Activated T-cell treated with anti-CD3 and anti-CD28 coated beads for 4 hours (primary cell): ENCODE results near the gene CAMK4.
A peak's percentile ranks its signal among the peaks of the same experiment; 100 is the strongest.
"Not testable (repeated sequence)": the region's sequence is repeated elsewhere in the genome, so short reads cannot be mapped to it uniquely, and the experiment has no call there.

Source experiments
- DNase-seq: peaks from one replicate; pipeline ENCODE4 v3.0.0-alpha.2; 2020

Gene CAMK4

GRCh38 chr5:111229871-111230810 lies 6.0 kb downstream of the CAMK4 start:
- no peak for DNase-seq

- DNase-seq: no peak
Measured at GRCh38 chr5:111231119-111231518, 6.9 kb downstream of the CAMK4 start.

GRCh38 chr5:111232311-111233051 lies 8.3 kb downstream of the CAMK4 start:
- DNase-seq: no peak

GRCh38 chr5:111233052-111233374 lies 8.8 kb downstream of the CAMK4 start:
- DNase-seq: no peak

- no peak for DNase-seq
Measured at GRCh38 chr5:111234125-111234524, 9.9 kb downstream of the CAMK4 start.

GRCh38 chr5:111235635-111236034 lies 11.5 kb downstream of the CAMK4 start:
- no peak for DNase-seq

GRCh38 chr5:111236348-111236747 lies 12.2 kb downstream of the CAMK4 start:
- DNase-seq: no peak

GRCh38 chr5:111236995-111237394 lies 12.8 kb downstream of the CAMK4 start:
- DNase-seq: no peak

- no peak for DNase-seq
Measured at GRCh38 chr5:111237470-111237869, 13.3 kb downstream of the CAMK4 start.

- no peak for DNase-seq
Measured at GRCh38 chr5:111238431-111239225, 14.4 kb downstream of the CAMK4 start.

- DNase-seq: no peak
Measured at GRCh38 chr5:111241696-111242095, 17.5 kb downstream of the CAMK4 start.

GRCh38 chr5:111242606-111243005 lies 18.4 kb downstream of the CAMK4 start:
- DNase-seq: no peak

GRCh38 chr5:111243318-111243717 lies 19.1 kb downstream of the CAMK4 start:
- DNase-seq: no peak

GRCh38 chr5:111245654-111246053 lies 21.5 kb downstream of the CAMK4 start:
- DNase-seq: no peak

- DNase-seq: no peak
Measured at GRCh38 chr5:111246459-111246858, 22.3 kb downstream of the CAMK4 start.

- no peak for DNase-seq
Measured at GRCh38 chr5:111248571-111248970, 24.4 kb downstream of the CAMK4 start.

- no peak for DNase-seq
Measured at GRCh38 chr5:111251921-111252320, 27.7 kb downstream of the CAMK4 start.

- no peak for DNase-seq
Measured at GRCh38 chr5:111252799-111253545, 28.8 kb downstream of the CAMK4 start.

- peak; percentile 50 for DNase-seq
Measured at GRCh38 chr5:111254613-111255012, 30.4 kb downstream of the CAMK4 start.

- DNase-seq: no peak
Measured at GRCh38 chr5:111255169-111255568, 31.0 kb downstream of the CAMK4 start.

- DNase-seq: no peak
Measured at GRCh38 chr5:111256128-111256527, 31.9 kb downstream of the CAMK4 start.

GRCh38 chr5:111257610-111258009 lies 33.4 kb downstream of the CAMK4 start:
- DNase-seq: not testable (repeated sequence)

- DNase-seq: no peak
Measured at GRCh38 chr5:111259636-111260035, 35.5 kb downstream of the CAMK4 start.
